ENCODE data around the gene SDSL.

Gene SDSL

GRCh38 chr12:113452458-113452857 lies 30.3 kb downstream of the SDSL start:
- DNase-seq, result no peak

DNA sequence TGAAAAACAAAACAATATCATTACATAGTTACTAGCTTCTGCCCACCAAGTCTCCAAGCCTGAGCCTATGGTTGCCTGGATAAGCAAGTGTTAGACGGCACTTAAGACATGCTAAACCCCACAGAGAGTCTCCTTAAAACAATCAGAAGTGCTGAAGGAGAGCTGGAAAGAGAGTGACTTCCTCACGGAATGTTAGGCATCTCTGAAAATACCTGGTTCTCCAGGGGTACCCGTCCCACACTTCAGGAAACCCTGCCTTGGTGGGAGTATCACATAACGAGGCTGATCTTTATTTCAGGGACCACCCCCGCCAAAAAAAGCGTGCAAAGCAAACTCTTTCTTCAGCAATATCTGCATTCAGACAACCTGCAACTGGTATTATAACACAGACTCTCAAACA lies 31.1 kb downstream of the SDSL start:
- DNase-seq, result no peak

DNA sequence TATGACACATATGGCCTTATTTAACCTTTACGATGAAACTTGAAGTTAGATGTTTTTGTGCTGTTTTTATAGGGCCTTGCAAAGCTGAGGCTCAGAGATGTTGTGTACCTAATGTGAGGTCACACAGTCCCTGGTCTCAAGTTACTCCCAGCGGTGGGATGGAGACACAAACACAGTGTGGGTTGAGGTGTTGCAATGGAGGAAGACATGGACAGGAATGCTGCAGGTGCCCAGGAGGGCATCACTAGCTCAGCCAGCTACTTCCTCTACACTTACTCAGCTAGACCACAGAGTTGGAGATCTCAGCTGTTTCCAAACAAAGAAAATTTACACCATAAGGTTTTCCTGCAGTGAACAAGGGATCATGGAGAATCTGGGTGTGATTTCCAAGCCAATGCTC lies 34.0 kb downstream of the SDSL start:
- no peak for DNase-seq

DNA sequence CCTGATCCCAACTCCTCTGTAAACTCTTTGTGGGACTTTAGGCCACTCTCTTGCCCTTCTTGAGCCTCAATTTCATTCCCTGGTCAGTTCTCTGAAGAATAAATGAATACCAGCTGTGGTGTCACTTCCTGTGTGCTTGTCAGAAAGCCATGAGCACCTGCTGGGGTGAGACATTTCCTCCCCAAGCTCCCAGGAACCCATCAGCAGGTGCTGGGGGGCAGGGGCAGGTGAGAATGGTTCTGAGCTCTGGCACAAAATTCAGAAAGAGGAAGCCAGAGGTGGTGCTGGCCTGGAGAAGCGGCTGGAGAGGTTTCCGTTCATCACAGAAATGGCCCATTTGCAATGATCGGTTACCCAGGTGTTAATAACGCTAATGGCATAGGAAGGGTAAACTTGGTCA lies 34.6 kb downstream of the SDSL start:
- no peak for DNase-seq

DNA sequence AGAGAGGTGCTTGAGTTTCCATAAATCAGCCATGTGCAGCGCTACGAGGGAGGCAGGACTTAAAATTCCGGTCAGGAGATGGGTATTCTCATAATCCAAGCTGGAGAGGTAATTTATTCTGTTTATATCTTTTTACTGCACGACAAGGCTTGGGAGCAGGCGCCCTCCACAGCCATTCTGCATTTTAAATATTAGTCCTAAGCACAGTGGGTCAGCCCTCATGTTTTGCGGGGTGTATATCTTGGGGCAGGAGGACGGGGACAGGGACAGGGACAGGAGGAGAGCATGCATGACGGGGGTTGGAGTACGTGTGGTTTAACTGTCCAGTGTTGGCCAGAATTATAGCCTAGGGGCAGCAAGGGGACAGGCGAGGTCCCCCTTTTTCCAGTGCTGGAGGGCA lies 35.0 kb downstream of the SDSL start:
- no peak for DNase-seq

- DNase-seq, result no peak
Observed at GRCh38 chr12:113457710-113458109, 35.5 kb downstream of the SDSL start.

- no peak for DNase-seq
Observed at GRCh38 chr12:113459981-113460380, 37.8 kb downstream of the SDSL start.

DNA sequence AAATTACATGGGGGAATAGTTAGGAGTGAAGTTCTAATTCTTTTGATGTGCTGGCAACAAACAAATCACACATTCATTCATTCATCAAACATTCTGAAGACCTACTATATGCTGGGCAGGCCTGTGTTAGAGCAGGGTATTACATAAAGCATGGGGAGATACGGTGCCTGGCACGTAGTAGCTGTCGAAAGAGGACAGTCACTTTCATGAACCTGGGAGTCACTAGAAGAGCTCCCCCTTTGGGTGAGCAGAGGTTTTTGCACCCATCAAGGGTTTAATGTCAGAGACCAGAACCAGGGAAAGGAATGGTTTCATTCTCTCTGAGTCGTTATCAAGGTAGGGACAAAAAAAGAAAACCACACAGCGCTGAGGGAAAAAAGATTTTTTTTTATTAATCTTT lies 39.5 kb downstream of the SDSL start:
- DNase-seq, result no peak

DNA sequence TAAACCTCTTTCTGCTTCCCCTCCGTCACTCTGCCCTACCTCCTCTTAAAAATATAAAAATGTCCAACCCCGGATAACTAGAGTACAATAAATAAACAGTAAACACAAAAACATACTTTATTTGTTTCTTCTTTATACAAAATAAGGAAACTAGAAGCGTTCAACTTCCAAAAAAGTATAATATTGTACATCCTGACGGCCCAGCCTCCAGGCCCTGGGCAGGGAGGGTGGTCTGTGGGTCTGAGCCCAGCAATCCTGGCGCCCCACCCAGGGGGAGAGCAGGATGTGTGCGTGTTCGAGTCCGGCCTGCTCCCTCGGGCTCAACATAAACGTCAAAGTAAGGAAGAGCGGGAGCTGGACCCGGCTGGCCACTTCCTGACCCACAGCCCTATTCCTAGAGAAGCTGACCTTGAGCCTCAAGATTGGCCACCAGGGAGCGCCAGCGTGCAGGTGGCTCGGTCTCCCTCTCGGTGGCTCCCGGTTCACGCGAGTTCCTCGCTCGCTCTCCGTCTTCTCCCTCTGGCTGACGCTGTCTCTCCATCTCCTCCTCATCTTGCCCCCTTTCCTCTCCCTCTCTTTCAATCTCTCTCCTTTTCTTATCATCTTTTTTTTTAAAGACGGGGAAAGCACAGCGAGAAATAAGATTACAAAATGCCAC lies 40.1 kb downstream of the SDSL start:
- peak; percentile 51 for DNase-seq

DNA sequence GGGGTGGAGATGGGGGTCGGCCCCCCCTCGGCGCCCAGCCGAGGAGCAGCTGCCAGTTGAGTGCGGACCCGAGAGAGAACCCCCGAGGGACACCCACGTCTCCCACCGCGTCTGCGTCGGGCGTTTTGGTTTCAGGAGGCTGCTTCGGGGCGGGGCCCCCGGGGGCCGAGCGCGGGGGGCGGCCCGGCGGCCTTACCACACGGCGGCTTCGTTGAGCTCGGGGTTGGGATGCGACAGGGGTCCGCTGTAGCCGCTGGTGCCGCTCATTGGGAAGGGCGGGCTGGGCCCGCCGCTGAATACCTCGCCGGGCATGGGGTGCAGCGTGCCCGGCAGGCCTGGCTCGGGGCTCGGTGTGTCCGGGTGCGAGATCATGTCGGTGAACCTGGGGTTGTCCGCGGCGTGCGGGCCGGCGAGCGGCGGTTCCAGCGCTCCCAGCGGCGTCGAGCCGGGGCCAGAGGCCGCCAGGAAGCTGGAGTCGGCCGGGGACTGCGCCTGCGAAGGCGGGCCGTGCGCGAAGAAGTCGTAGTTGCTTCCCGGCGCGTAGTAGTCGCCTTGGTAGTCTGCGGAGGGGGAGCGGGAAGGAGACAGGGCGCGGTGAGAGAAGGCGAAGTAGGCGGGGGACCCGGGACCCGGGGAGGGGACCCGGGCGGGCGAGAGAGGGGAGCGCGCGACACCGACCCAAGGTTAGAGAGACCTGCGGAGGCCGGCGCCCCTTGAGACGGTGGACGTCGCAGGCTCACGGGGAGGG lies 41.0 kb downstream of the SDSL start:
- DNase-seq, result no peak

DNA sequence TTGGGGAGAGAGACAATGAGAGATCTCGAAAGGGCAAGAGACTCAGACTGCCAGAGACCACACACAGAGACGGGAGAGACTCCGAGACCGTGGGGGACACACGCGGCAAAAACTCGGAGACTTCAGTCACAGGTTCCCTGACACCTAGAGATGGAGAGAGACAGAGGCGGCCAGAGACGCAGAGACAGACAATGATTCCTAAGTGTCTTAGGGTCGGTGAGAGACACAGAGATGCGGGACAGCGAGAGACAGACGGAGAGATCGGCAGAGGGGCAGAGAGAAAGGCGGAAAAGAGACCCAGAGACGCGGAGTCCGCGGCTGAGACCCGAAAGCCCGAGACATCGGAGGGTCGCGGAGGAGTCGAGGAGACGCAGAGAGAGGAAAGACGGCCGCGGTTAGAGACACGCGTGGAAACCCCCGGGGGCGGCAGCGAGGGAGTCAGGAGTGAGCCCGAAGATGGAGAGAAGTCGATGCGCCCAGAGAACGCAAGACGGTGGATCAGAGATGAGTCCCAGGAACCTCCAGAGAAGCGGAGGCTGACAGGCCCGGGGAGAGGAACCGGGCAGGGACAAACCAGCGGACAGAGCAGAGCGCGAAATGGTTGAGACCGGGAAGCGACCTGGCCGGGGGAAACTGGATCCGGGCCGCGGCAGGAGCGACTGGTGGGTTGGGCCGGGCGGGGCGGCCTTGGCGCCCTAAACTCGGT lies 41.7 kb downstream of the SDSL start:
- no peak for DNase-seq

GRCh38 chr12:113464452-113464775 lies 42.2 kb downstream of the SDSL start:
- DNase-seq, result no peak

DNA sequence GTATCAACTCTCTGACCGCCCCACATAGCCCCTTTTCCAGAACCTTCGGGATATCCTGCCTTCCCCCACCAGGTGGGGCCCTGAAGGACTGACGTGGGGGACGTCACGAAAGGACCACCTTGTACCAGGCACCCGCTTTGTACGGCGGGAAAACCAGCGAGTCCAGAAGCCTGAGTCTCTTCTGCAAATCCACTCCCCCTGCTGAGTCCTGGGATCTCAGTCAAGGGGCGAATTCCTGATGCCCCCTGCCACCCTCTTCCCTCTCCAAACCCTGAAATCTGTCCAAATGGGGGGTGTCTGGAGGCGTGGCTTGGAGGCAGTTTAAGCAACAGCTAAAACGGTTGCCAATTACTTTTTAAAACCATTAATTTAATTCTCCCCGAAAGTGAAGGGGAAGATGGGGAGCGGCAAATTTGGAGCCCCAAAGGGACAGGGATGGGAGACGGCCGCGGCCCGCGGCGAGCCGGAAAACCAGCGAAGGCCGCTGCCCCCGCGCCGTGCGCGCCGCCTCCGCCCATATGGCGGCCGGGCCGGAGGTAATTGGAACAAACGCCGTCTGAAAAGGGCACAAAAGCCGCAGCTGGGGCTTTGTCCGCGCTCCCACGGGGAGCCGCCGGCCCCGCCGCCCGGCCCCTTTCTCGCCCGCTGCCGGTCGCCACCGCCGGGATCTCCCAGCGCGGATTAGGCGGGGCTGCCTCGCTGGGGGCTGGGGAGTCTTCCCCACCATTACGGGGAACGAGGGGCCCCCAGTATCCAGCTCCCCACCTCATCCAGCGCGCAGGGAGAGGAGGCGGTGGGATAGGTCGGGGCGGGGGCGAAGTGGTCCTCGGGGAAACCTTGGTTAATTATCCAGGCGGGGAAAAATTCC lies 42.9 kb downstream of the SDSL start:
- no peak for DNase-seq

- DNase-seq, result no peak
Observed at GRCh38 chr12:113465808-113466453, 43.8 kb downstream of the SDSL start.

- no peak for DNase-seq
Observed at GRCh38 chr12:113466454-113467141, 44.4 kb downstream of the SDSL start.

DNA sequence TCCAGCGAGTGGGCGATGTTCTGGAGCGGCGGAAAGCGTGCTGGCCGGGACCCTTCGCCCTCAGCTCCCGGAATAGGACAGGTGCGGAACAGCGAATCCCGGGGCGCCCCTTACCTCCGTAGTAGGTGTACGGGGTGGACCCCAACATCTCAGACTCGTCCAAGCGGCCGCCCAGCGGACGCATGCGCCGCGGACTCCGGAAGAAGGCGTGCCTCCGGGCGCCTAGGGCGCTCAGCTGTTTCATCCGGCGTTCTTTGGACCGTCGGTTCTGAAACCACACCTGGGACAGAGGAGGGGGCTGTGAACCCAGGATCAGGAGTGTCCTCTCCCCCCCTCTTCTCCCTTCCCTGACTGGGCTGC lies 44.9 kb downstream of the SDSL start:
- DNase-seq, result no peak

DNA sequence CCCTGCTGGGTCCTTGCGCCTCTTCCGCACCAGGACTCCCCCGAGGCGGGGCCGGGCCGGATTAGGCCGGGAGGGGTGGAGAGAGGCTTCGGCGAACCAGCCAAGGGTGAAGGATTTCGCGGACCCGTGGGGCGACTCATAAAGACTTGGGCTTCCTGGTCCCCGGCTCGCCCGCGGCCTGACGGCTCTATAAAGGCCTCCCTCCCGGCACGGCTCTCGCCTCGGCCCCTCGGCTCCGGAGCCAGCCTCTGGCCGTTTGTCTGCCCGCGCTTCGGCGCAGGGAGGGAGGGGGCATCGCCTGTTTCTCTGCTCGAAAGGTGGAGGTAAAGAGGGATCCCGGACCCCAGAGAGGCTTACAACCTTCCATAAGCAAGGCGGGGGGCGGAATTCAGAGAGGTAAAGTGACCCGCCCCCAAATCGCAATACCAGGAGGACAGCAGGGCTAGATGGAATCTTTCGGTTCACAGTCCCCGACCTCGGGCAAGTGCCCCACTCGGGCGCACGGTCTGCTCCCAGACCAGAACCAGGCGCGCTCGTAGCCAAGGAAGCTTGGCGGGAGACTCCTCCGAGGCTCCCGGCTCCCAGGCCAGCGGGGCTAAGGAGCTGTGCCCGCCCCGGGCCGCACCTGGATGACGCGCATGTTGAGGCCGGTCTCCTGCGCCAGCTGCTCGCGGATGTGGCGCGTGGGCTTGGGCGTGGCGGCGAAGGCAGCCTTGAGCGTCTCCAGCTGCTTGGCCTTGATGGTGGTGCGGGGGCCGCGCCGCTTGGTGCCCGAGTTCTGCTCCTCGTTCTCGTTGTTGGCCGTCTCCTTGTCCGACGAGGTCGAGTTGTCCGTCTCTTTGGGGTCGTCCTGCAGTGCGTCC lies 45.6 kb downstream of the SDSL start:
- DNase-seq, result peak; percentile 10

DNA sequence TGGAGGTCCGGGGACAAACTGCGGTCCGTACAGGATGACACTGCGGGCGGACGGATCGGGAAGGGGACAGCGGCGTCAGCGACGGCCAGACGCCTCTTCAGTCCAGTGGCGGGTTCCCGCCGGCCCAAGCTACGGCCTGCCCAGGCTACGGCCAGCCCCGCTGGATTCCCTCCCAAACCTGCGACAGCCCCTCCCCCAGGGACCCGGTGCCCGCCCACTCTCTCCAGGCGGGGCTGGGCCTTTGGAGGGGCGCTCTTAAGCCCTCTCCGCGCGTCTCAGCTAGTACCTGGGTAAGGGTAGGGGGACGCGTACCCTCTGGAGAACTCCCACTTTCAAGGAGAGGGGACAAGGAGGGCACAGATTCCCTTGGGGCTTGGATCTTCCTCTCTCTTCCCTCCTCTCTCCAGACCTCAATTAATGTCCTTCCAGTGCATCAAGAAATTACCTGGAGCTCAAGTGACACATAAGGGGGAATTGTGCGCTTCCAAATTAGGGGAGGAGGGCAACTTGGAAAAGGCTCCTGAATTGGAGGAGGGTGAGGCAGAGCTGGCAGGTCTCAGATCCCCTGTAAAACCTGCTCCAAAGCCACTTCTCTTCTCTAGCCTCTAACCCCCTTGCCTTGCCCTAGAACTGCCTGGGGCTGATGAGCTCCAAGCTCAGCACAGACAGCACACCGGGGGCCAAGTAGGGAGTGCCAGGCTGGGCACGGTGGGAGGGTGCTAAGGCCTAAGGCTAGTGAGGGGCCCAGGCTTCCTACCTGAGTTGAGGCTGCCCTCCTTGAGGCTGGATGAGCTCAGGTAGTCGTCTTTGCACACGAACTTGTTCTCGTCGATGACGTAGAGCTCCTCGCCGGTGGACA lies 46.4 kb downstream of the SDSL start:
- no peak for DNase-seq

DNA sequence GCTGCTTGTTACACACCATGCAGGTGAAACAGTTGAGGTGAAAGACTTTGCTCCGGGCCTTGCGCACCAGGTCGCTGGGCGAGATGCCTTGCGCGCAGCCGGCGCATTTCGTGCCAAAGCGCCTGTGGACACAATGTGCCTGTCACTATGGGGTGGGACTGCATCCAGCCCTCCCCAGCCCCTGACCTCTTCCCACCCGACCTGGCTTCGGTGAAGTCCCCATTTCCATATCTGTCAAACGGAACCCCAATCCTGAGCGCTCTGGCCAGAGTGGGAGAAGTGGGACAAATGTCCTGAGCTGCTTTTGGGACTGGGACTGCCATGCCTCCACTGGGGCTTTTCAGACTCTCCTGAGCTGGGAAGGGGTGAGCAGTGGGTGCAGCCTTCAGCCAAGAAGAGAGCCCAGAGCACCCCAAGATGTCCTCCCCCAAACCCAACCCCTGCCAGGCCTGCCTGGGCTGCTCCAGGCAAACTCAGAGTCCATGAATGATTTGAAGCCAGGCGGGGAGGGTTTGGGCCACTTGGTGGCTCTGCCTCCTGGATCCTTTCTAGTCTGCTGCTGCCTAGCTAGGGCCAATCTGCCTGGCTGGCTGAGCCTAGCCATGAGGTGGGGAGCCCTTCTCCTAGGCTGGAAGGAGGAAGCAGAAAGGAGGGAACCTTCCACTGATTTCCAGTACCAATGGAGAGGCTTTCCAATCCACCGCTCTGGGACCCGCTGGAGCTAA lies 47.2 kb downstream of the SDSL start:
- DNase-seq, result no peak
